OCI-LY3 (cell line): ENCODE data around the gene CHL1.

ENCODE experiments used
- H2AFZ ChIP-seq: fragments of 200-600, 300-600 bp; shearing (Covaris generic); 2 replicates; pipeline ENCODE4 v1.6.0; 2014; ENCODE audit warnings: antibody characterized with exemption, low read depth, low read length
- H3K27ac ChIP-seq: fragments of 200-600, 300-600 bp; sonication (generic); 2 replicates; pipeline ENCODE4 v1.5.1; 2014; ENCODE audit warnings: mild to moderate bottlenecking, low read length, moderate library complexity, mixed read lengths
- H3K27me3 ChIP-seq: fragments of 200-600, 300-600 bp; sonication (generic); 2 replicates; pipeline ENCODE4 v1.6.1; 2014; ENCODE audit warnings: low read depth, low read length, mixed read lengths
- H3K36me3 ChIP-seq: fragments of 200-600, 300-600 bp; sonication (generic); replicated peaks from 2 replicates; pipeline ENCODE3; 2014; ENCODE audit warnings: low read depth, low read length, mixed read lengths
- H3K4me1 ChIP-seq: fragments of 300-600, 200-600 bp; sonication (generic); 2 replicates; pipeline ENCODE4 v1.6.1; 2014; ENCODE audit warnings: low read length, mixed read lengths
- H3K4me2 ChIP-seq: fragments of 200-600, 300-600 bp; sonication (generic); 2 replicates; pipeline ENCODE4 v1.6.1; 2014; ENCODE audit warnings: low read length, mixed read lengths
- H3K4me3 ChIP-seq: fragments of 300-600, 200-600 bp; sonication (generic); 2 replicates; pipeline ENCODE4 v1.5.1; 2014; ENCODE audit warnings: antibody characterized with exemption, mild to moderate bottlenecking, low read length, moderate library complexity
- H3K79me2 ChIP-seq: fragments of 300-600, 200-600 bp; shearing (Covaris generic); 2 replicates; pipeline ENCODE4 v1.6.1; 2014; ENCODE audit warnings: mild to moderate bottlenecking, low read length, mixed read lengths
- H3K9ac ChIP-seq: fragments of 300-600, 200-600 bp; shearing (Covaris generic); 2 replicates; pipeline ENCODE4 v1.6.0; 2014; ENCODE audit warnings: mild to moderate bottlenecking, low read length, moderate library complexity
- H3K9me3 ChIP-seq: fragments of 200-600, 300-600 bp; shearing (Covaris generic); 2 replicates; pipeline ENCODE4 v1.6.1; 2014; ENCODE audit warnings: low read length, mixed read lengths; ENCODE audit not compliant: insufficient read depth
- H4K20me1 ChIP-seq: fragments of 200-600, 300-600 bp; sonication (generic); 2 replicates; pipeline ENCODE4 v1.6.1; 2016; ENCODE audit warnings: low read length, mixed read lengths; ENCODE audit not compliant: insufficient read depth
- CTCF ChIP-seq: fragments of 200-600, 300-600 bp; sonication (generic); IDR thresholded peaks from 2 replicates; pipeline ENCODE4 v1.5.1; 2014; ENCODE audit warnings: antibody characterized with exemption, low read length, low read depth
- EZH2phosphoT487 ChIP-seq: fragments of 200-600 bp; shearing (Covaris generic); IDR thresholded peaks from 2 replicates; pipeline ENCODE4 v1.6.1; 2018; ENCODE audit warnings: antibody characterized with exemption, mixed run types, low read depth

The CHL1 gene

GRCh38 chr3:425079-425478, 228.5 kb downstream of the CHL1 start:
- H3K36me3 ChIP-seq: peaks cover 3% of the 10 kb centered on the region
- no peak overlapping the region for H3K4me2 ChIP-seq
- H3K79me2 ChIP-seq: no peaks in the 10 kb centered on the region
- H3K4me1 ChIP-seq: peaks cover 33% of the 10 kb centered on the region
- H3K27ac ChIP-seq: no peak overlapping the region
- no peak overlapping the region for H3K9ac ChIP-seq
- no peak overlapping the region for H2AFZ ChIP-seq
- H3K9me3 ChIP-seq: no peaks in the 10 kb centered on the region
- H4K20me1 ChIP-seq: no peaks in the 10 kb centered on the region
- no peaks in the 10 kb centered on the region for H3K27me3 ChIP-seq
- TF ChIP-seq EZH2phosphoT487 (no peak), CTCF (no peak)
- no peak overlapping the region for H3K4me3 ChIP-seq

GRCh38 chr3:426072-426471, 229.5 kb downstream of the CHL1 start:
- H2AFZ ChIP-seq: no peak overlapping the region
- no peak overlapping the region for H3K4me2 ChIP-seq
- peaks cover 2% of the 10 kb centered on the region for H3K36me3 ChIP-seq
- H3K27ac ChIP-seq: no peak overlapping the region
- no peaks in the 10 kb centered on the region for H3K9me3 ChIP-seq
- no peaks in the 10 kb centered on the region for H4K20me1 ChIP-seq
- H3K4me3 ChIP-seq: no peak overlapping the region
- no peaks in the 10 kb centered on the region for H3K27me3 ChIP-seq
- peaks cover 23% of the 10 kb centered on the region for H3K4me1 ChIP-seq
- H3K79me2 ChIP-seq: no peaks in the 10 kb centered on the region
- H3K9ac ChIP-seq: no peak overlapping the region
- TF ChIP-seq EZH2phosphoT487 (no peak), CTCF (no peak)

GRCh38 chr3:427128-427527, 230.6 kb downstream of the CHL1 start:
- Histone ChIP-seq H3K27ac (no peak overlapping the region), H3K4me1 (peaks cover 13% of the 10 kb centered on the region), H2AFZ (no peak overlapping the region), H3K4me2 (no peak overlapping the region), H3K79me2 (no peaks in the 10 kb centered on the region), H3K9me3 (no peaks in the 10 kb centered on the region), H3K27me3 (no peaks in the 10 kb centered on the region), H4K20me1 (no peaks in the 10 kb centered on the region), H3K9ac (no peak overlapping the region), H3K4me3 (no peak overlapping the region), H3K36me3 (no peaks in the 10 kb centered on the region)
- TF ChIP-seq CTCF (no peak), EZH2phosphoT487 (no peak)

GRCh38 chr3:430186-430585, 233.6 kb downstream of the CHL1 start:
- Histone ChIP-seq H3K4me3 (no peak overlapping the region), H3K27me3 (no peaks in the 10 kb centered on the region)

More at GRCh38 chr3:430186-430585, 233.6 kb downstream of the CHL1 start:
- Histone ChIP-seq H3K27ac (no peak overlapping the region), H3K9ac (no peak overlapping the region), H4K20me1 (no peaks in the 10 kb centered on the region), H3K9me3 (no peaks in the 10 kb centered on the region), H3K4me1 (no peaks in the 10 kb centered on the region), H3K36me3 (no peaks in the 10 kb centered on the region), H2AFZ (no peak overlapping the region), H3K4me2 (no peak overlapping the region), H3K79me2 (no peaks in the 10 kb centered on the region)
- TF ChIP-seq EZH2phosphoT487: no peak
- TF ChIP-seq CTCF: no peak
